AG10803 (cell line): ENCODE data around the gene ANKRD13A.
A peak's percentile ranks its signal among the peaks of the same experiment; 100 is the strongest.
"Not testable (repeated sequence)": the region's sequence is repeated elsewhere in the genome, so short reads cannot be mapped to it uniquely, and the experiment has no call there.

Source experiments
- DNase-seq: peaks from one replicate; pipeline ENCODE4 v3.0.0; 2010; ENCODE audit warnings: low read depth
- H3K4me3 ChIP-seq: 2 replicates; pipeline ENCODE4 v1.5.1; 2011; ENCODE audit warnings: mild to moderate bottlenecking, low read length, control low read depth
- TF ChIP-seq, protein P1 (sequence below): conservative IDR thresholded peaks from 2 replicates; pipeline ENCODE4 v1.5.1; 2011; ENCODE audit warnings: mild to moderate bottlenecking, low read length, control low read depth, inconsistent platforms

Gene ANKRD13A

GRCh38 chr12:109983432-109984142, 15.6 kb upstream of the ANKRD13A start:
- DNase-seq, result no peak
- H3K4me3 ChIP-seq, result no peak overlapping the region
- TF ChIP-seq, protein P1, sequence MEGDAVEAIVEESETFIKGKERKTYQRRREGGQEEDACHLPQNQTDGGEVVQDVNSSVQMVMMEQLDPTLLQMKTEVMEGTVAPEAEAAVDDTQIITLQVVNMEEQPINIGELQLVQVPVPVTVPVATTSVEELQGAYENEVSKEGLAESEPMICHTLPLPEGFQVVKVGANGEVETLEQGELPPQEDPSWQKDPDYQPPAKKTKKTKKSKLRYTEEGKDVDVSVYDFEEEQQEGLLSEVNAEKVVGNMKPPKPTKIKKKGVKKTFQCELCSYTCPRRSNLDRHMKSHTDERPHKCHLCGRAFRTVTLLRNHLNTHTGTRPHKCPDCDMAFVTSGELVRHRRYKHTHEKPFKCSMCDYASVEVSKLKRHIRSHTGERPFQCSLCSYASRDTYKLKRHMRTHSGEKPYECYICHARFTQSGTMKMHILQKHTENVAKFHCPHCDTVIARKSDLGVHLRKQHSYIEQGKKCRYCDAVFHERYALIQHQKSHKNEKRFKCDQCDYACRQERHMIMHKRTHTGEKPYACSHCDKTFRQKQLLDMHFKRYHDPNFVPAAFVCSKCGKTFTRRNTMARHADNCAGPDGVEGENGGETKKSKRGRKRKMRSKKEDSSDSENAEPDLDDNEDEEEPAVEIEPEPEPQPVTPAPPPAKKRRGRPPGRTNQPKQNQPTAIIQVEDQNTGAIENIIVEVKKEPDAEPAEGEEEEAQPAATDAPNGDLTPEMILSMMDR, result no peak

GRCh38 chr12:109986236-109986635, 13.0 kb upstream of the ANKRD13A start:
- DNase-seq, H3K4me3 ChIP-seq: not testable (repeated sequence)

GRCh38 chr12:109987615-109988014, 11.6 kb upstream of the ANKRD13A start:
- DNase-seq, result no peak
- no peak overlapping the region for H3K4me3 ChIP-seq
- TF ChIP-seq, protein P1, result no peak

GRCh38 chr12:109988274-109988673, 11.0 kb upstream of the ANKRD13A start:
- TF ChIP-seq, protein P1, result no peak
- no peak for DNase-seq
- H3K4me3 ChIP-seq, result no peak overlapping the region

DNA sequence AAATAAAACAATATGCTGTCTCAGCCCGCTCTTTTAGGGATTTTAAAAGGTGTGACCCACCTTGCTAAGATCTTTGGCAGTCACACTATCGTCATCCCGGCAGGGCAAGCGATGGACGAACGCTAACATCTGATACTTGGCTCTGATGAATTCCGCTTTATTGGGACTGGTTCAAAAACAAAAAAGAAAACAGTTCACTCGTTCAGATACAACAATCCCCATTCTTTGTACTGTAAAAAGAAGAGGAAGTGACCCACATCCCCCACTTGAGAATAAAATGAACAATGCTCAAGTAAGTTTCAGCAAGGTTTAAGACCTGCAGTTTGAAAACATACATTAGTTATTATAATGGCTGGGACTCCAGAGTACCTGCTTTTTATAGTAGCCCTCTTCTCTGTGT, 10.3 kb upstream of the ANKRD13A start:
- TF ChIP-seq, protein P1, result no peak
- no peak for DNase-seq
- H3K4me3 ChIP-seq, result no peak overlapping the region

DNA sequence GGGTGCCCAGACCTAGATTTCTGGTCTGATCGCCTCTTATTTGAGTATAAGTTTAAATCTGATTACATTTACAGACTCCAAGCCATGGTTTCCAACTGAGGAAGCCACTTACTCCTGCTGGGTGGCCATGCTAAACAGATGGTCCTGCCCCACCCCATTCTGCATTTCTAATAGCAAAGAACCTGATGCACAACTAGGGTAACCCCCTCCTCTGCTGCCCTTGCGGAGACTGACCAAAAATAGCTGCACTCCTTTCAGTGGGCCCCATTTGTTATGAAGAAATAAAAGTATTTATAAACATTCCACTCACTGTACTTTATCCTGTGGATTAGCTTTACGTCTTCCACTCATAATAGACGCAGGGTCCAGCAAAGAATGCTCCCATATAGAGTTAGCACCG, 9.8 kb upstream of the ANKRD13A start:
- DNase-seq, result no peak
- TF ChIP-seq, protein P1, result no peak
- no peak overlapping the region for H3K4me3 ChIP-seq

DNA sequence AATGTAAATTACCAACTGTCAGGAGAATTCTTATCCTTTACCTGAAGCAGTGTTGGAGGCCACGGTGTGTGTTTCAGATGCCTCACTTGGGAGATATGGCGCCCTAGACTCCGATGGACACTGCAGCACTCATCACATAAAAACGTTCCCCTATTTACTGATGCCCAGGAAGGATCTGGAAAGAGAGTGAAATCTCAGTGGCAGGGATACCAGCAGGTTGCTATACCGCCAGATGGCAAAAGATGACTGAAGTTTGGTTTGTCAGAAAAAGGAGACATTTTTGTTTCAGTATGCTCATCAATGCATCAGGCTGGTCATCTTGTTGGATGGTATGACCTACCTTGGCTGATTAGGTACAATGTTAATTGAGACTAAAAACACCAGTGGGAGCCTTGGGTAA, 7.6 kb upstream of the ANKRD13A start:
- no peak overlapping the region for H3K4me3 ChIP-seq
- DNase-seq, result no peak
- TF ChIP-seq, protein P1, result no peak

GRCh38 chr12:109993091-109993490, 6.1 kb upstream of the ANKRD13A start:
- TF ChIP-seq, protein P1, result no peak
- peak; percentile 39 for DNase-seq
- no peak overlapping the region for H3K4me3 ChIP-seq
